ENCODE results near the gene TBC1D22A.

- TF ChIP-seq CTCF (IDR thresholded peaks at IDR 0.05; ENCODE audit: low read length) (no peak), EZH2 (optimal IDR thresholded peaks at IDR 0.05; ENCODE audit: low read depth, low read length) (no peak)
These were observed 119.1 kb downstream of the TBC1D22A start for GRCh38 chr22:46881373-46882118.
